Vagina (tissue), 2 donors: ENCODE data around the gene GBX2. TPM values are rescaled to one million over a fixed set of nuclear protein-coding genes. Genes with fewer than 3 reads are reported as not detected.

Experiments used
- DNase-seq, 2 donors: peaks; one replicate each; pipeline ENCODE4 v3.0.0-alpha.2; 2017; ENCODE audit errors: extremely low spot score in 2 of 2
- H3K27ac ChIP-seq: fragments of 200-600 bp; sonication (generic); one replicate; pipeline ENCODE4 v1.5.1; 2019
- H3K27me3 ChIP-seq: fragments of 200-600 bp; sonication (generic); one replicate; pipeline ENCODE4 v1.5.1; 2019
- H3K36me3 ChIP-seq, 2 donors: fragments of 200-600 bp; sonication (generic); one replicate each; pipeline ENCODE4 v1.5.1; 2017 to 2019
- H3K4me1 ChIP-seq: fragments of 200-600 bp; sonication (generic); one replicate; pipeline ENCODE4 v1.5.1; 2019
- H3K4me3 ChIP-seq, 2 donors: fragments of 200-600 bp; sonication (generic); 1 replicate in 1 of 2; 2 replicates in 1 of 2; pipeline ENCODE4 v1.5.1; 2016 to 2019
- H3K9me3 ChIP-seq: fragments of 200-600 bp; sonication (generic); one replicate; pipeline ENCODE4 v1.5.1; 2019
- CTCF ChIP-seq, 3 experiments: fragments of 450-650 bp in 2 of 3; fragments of 200-600 bp in 1 of 3; sonication (generic) in 1 of 3; IDR thresholded peaks; one replicate each; pipeline ENCODE4 v1.5.1; 2017 to 2019; ENCODE audit warnings: antibody characterized with exemption in 3 of 3, mild to moderate bottlenecking in 2 of 3, moderate library complexity in 2 of 3
- POLR2A ChIP-seq, 2 donors: fragments of 450-650 bp; IDR thresholded peaks; one replicate each; pipeline ENCODE4 v1.6.1; 2017; ENCODE audit warnings: antibody characterized with exemption in 2 of 2, mild to moderate bottlenecking in 2 of 2, moderate library complexity in 2 of 2
- POLR2AphosphoS5 ChIP-seq, 2 donors: sonication (generic); formaldehyde crosslinking; IDR thresholded peaks; one replicate each; pipeline ENCODE4 v1.9.0; 2017; ENCODE audit warnings: antibody characterized with exemption in 2 of 2, mild to moderate bottlenecking in 2 of 2, low read depth in 1 of 2; ENCODE audit not compliant: insufficient read depth in 1 of 2
- intact Hi-C: fragments of 100-400 bp; cut with DNase I; formaldehyde crosslinking; loops from one replicate; pipeline ENCODE4 v1.15.1; 2023
- small RNA-seq: library from RNA; depleted of rRNA; stranded (forward); fragments of <200 nt; gene quantifications from one replicate; pipeline ENCODE3, GENCODE V24; 2016
- total RNA-seq: library from RNA; depleted of rRNA; stranded (reverse); fragments of >200 nt; gene quantifications from one replicate; pipeline ENCODE4 v1.2.3, GENCODE V29; 2016

Gene GBX2
- total RNA-seq, 1 donor from 2014 or later: not detected

- Histone ChIP-seq H3K4me1 (no peaks in the 10 kb centered on the region), H3K4me3 (no peak overlapping the region), H3K36me3 (peaks cover 0 to 12% of the 10 kb centered on the region in 2 donors), H3K27ac (no peak overlapping the region), H3K27me3 (no peaks in the 10 kb centered on the region), H3K9me3 (no peaks in the 10 kb centered on the region)
- TF ChIP-seq POLR2A (IDR thresholded peaks at IDR 0.05) (no peak), CTCF (IDR thresholded peaks at IDR 0.05) (no peak), POLR2AphosphoS5 (IDR thresholded peaks at IDR 0.05; ENCODE audit: insufficient read depth in 1 of 2, low read depth in 1 of 2) (no peak)
- intact Hi-C loops: no loop called here
- no peak for DNase-seq
These were observed 48.0 kb downstream of the GBX2 start for GRCh38 chr2:236120141-236120601.

DNA sequence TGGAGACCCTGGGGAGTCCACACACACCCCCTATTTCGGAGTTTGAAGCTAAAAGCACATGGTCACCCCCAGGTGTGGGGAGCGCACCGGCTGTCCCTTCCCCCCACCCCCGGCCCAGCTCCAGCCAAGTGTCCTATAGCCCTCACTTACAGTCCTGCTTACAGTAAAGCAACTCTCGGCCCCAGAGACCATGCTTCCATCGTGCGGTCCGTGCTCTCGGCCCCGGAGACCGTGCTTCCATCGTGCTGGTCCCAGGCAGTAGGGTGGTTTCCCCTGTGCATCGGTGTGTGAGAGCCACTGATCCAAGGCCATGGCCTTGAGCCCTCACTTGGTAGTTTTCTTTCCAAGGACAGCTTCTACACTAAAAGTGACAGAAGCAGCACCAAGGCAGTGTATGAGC, 48.7 kb downstream of the GBX2 start:
- H3K9me3 ChIP-seq: no peaks in the 10 kb centered on the region
- no peak overlapping the region for H3K4me3 ChIP-seq
- H3K36me3 ChIP-seq: peaks cover 0 to 8% of the 10 kb centered on the region in 2 donors
- no peak for TF ChIP-seq POLR2AphosphoS5 (IDR thresholded peaks at IDR 0.05; ENCODE audit: insufficient read depth in 1 of 2, low read depth in 1 of 2)
- TF ChIP-seq POLR2A (IDR thresholded peaks at IDR 0.05): no peak
- no peak for TF ChIP-seq CTCF (IDR thresholded peaks at IDR 0.05)
- H3K27ac ChIP-seq: no peak overlapping the region
- intact Hi-C loops: no loop called here
- H3K27me3 ChIP-seq: no peaks in the 10 kb centered on the region
- DNase-seq: no peak
- H3K4me1 ChIP-seq: no peaks in the 10 kb centered on the region

- intact Hi-C loops: no loop called here
- no peak for DNase-seq
- Histone ChIP-seq H3K9me3 (no peaks in the 10 kb centered on the region), H3K4me3 (no peak overlapping the region), H3K27ac (no peak overlapping the region), H3K27me3 (no peaks in the 10 kb centered on the region), H3K4me1 (no peaks in the 10 kb centered on the region), H3K36me3 (peaks cover 0 to 4% of the 10 kb centered on the region in 2 donors)
- TF ChIP-seq POLR2A (IDR thresholded peaks at IDR 0.05): no peak
- no peak for TF ChIP-seq POLR2AphosphoS5 (IDR thresholded peaks at IDR 0.05; ENCODE audit: insufficient read depth in 1 of 2, low read depth in 1 of 2)
These were observed 49.2 kb downstream of the GBX2 start for GRCh38 chr2:236119003-236119402.

GRCh38 chr2:236117861-236118269, 50.3 kb downstream of the GBX2 start:
- H3K4me3 ChIP-seq: no peak overlapping the region
- TF ChIP-seq CTCF (IDR thresholded peaks at IDR 0.05): no peak
- no peak for TF ChIP-seq POLR2A (IDR thresholded peaks at IDR 0.05)
- no peak for TF ChIP-seq POLR2AphosphoS5 (IDR thresholded peaks at IDR 0.05; ENCODE audit: insufficient read depth in 1 of 2, low read depth in 1 of 2)
- no peaks in the 10 kb centered on the region for H3K27me3 ChIP-seq
- H3K36me3 ChIP-seq: no peaks in the 10 kb centered on the region
- intact Hi-C loops: no loop called here
- no peaks in the 10 kb centered on the region for H3K9me3 ChIP-seq
- H3K27ac ChIP-seq: no peak overlapping the region
- DNase-seq: no peak
- no peaks in the 10 kb centered on the region for H3K4me1 ChIP-seq

DNA sequence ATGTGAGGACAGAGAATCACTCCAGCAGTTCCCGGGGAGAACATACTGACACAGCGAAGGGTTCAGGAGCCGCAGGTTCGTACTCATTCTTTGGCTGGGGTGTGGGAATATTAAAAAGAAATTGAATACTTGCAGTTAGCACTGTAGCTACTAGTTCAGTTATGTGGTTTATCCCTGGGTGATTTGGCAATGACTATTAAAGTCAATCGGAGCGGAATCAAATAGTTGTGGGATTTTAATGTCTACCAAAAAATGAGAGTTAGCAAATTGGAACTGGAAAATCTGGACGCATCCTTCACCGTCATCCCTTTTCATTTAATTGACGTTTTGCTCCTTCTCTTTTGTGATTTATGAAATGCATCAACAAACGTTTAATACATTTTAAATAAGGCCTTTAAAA, 50.8 kb downstream of the GBX2 start:
- no peak for DNase-seq
- Histone ChIP-seq H3K27me3 (no peaks in the 10 kb centered on the region), H3K36me3 (no peaks in the 10 kb centered on the region), H3K27ac (no peak overlapping the region), H3K9me3 (no peaks in the 10 kb centered on the region), H3K4me3 (no peak overlapping the region), H3K4me1 (no peaks in the 10 kb centered on the region)
- TF ChIP-seq CTCF (IDR thresholded peaks at IDR 0.05): no peak
- TF ChIP-seq POLR2AphosphoS5 (IDR thresholded peaks at IDR 0.05; ENCODE audit: insufficient read depth in 1 of 2, low read depth in 1 of 2): no peak
- no peak for TF ChIP-seq POLR2A (IDR thresholded peaks at IDR 0.05)
- intact Hi-C loops: no loop called here

Small RNAs within 50 kb of the gene (small RNA-seq; reads per million reads assigned to genes)
- gene RF00019 (not detected), gene RNU1-31P (not detected)

Other genes with a start within 250 kb of the GBX2 start
- gene ASB18, start 96.0 kb upstream of the GBX2 start, total RNA-seq: not detected